Skeletal muscle tissue (tissue), 4 donors: ENCODE data around the gene PPP1R8. TPM values are rescaled to one million over a fixed set of nuclear protein-coding genes. Genes with fewer than 3 reads are reported as not detected.

Source experiments
- H3K27ac ChIP-seq: one replicate; pipeline ENCODE4 v1.7.0; 2013; ENCODE audit warnings: mild to moderate bottlenecking, low read depth, low read length, inconsistent platforms
- H3K27me3 ChIP-seq, 3 donors: one replicate each; pipeline ENCODE4 v1.7.0; 2013; ENCODE audit warnings: low read length in 3 of 3; ENCODE audit not compliant: control insufficient read depth in 3 of 3, insufficient read depth in 3 of 3
- H3K36me3 ChIP-seq, 3 donors: one replicate each; pipeline ENCODE4 v1.7.0; 2013; ENCODE audit warnings: low read length in 3 of 3; ENCODE audit not compliant: control insufficient read depth in 3 of 3, insufficient read depth in 3 of 3
- H3K4me1 ChIP-seq, 3 donors: one replicate each; pipeline ENCODE4 v1.7.0; 2013; ENCODE audit warnings: low read length in 3 of 3, mild to moderate bottlenecking in 3 of 3; ENCODE audit not compliant: control insufficient read depth in 3 of 3, insufficient read depth in 3 of 3
- H3K4me3 ChIP-seq, 3 donors: one replicate each; pipeline ENCODE4 v1.7.0; 2013; ENCODE audit warnings: low read length in 3 of 3
- H3K9ac ChIP-seq, 3 donors: one replicate each; pipeline ENCODE4 v1.7.0; 2013; ENCODE audit warnings: low read length in 3 of 3, mild to moderate bottlenecking in 3 of 3, moderate library complexity in 2 of 3, low read depth in 1 of 3
- H3K9me3 ChIP-seq, 3 donors: one replicate each; pipeline ENCODE4 v1.7.0; 2013; ENCODE audit warnings: low read length in 3 of 3; ENCODE audit not compliant: control insufficient read depth in 3 of 3
- total RNA-seq: library from RNA; depleted of rRNA; stranded (reverse); fragments of >200 nt; gene quantifications from one replicate; pipeline ENCODE4 v1.2.3, GENCODE V29; 2014
- donor health status: Osteomylitis.

PPP1R8 gene
- total RNA-seq, 1 donor from 2014 or later = 42.3 TPM

DNA sequence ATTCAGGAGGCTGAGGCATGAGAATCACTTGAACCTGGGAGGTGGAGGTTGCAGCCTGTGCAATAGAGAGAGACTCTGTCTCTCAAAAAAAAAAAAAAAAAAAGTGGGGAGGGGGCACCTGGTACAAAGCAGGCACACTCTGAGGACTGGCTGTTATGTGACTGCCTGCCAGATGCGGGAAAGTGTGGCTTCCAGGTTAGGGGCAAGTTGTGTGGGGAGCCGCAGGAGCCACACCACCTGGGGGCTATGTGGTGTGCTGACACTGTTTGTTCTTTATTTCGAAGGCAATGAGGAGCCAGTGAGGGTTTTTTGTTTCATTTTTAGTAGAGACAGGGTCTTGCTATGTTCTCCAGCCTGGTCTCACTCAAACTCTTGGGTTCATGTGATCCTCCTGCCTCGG, 47.5 kb downstream of the PPP1R8 start:
- Histone ChIP-seq H3K27ac (no peak overlapping the region), H3K9ac (no peak overlapping the region), H3K36me3 (no peaks in the 10 kb centered on the region), H3K4me3 (no peak overlapping the region), H3K27me3 (peaks cover 0 to 15% (median 11%) of the 10 kb centered on the region in 3 donors), H3K9me3 (no peaks in the 10 kb centered on the region), H3K4me1 (peaks cover 2 to 11% (median 2%) of the 10 kb centered on the region in 3 donors)

DNA sequence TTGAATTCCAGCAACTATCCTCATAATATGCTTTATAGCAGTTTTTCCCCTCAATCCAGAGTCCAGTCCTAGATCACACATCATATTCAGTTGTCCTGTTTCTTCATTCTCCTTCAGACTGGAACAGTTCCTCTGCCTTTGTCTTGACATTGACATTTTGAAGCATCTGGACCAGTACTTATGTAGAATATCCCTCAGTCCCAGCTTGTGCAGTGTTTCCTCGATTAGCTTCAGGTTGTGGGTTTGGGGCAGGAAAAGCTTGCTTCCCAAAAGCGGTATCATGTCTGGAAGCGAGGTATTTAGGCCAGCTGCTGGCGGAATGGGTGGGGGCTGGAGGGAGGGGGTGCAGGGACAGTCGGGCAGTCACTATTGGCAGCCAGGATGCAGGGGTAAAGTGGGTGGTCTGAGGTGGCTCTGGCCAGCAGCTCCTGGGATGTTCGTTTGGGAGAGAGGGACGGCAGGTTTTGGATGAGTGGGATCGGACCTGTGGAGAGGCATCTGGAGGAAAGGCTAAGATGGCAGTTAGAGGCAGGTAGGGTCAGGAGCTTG, 48.3 kb downstream of the PPP1R8 start:
- peaks cover 0 to 12% (median 0%) of the 10 kb centered on the region in 3 donors for H3K4me1 ChIP-seq
- H3K4me3 ChIP-seq = no peak overlapping the region
- peak overlapping the region in 1 of 3 donors; percentile 6 for H3K9ac ChIP-seq
- H3K27ac ChIP-seq = no peak overlapping the region
- H3K27me3 ChIP-seq = peaks cover 0 to 8% (median 8%) of the 10 kb centered on the region in 3 donors
- H3K36me3 ChIP-seq = peaks cover 0 to 2% (median 0%) of the 10 kb centered on the region in 3 donors
- H3K9me3 ChIP-seq = no peaks in the 10 kb centered on the region

GRCh38 chr1:27879374-27880082, 48.9 kb downstream of the PPP1R8 start:
- Histone ChIP-seq H3K4me3 (no peak overlapping the region), H3K27me3 (peaks cover 0 to 8% (median 8%) of the 10 kb centered on the region in 3 donors), H3K36me3 (peaks cover 0 to 2% (median 0%) of the 10 kb centered on the region in 3 donors), H3K9ac (peak overlapping the region in 1 of 3 donors; percentile 6), H3K27ac (no peak overlapping the region), H3K9me3 (no peaks in the 10 kb centered on the region), H3K4me1 (peaks cover 0 to 12% (median 0%) of the 10 kb centered on the region in 3 donors)

- no peak overlapping the region for H3K4me3 ChIP-seq
- H3K4me1 ChIP-seq = peaks cover 0 to 10% (median 0%) of the 10 kb centered on the region in 3 donors
- H3K27ac ChIP-seq = no peak overlapping the region
- no peaks in the 10 kb centered on the region for H3K9me3 ChIP-seq
- peaks cover 0 to 2% (median 0%) of the 10 kb centered on the region in 3 donors for H3K36me3 ChIP-seq
- peaks cover 0 to 4% (median 0%) of the 10 kb centered on the region in 3 donors for H3K27me3 ChIP-seq
- no peak overlapping the region for H3K9ac ChIP-seq
These were observed 51.9 kb downstream of the PPP1R8 start for GRCh38 chr1:27882543-27882903.

DNA sequence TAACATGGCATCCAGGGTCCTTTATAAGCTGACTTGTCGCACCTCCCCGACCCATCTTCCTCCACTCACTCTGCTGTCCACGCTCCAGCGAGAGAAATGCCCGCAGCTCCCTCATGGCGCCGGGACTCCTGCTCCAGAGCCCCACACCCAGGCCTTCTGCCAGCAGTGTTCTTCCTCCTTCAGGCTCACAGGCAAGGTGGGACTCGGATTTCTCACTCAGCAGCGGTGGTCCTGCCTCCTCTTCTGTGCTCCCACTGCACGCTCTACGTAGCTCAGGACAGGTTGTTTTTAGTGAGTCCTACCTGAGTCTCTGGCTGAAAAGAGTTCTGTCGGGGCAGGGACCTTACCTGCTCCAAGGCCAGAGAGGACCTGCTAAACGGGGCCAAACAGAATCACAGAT, 53.0 kb downstream of the PPP1R8 start:
- Histone ChIP-seq H3K27me3 (peaks cover 0 to 4% (median 0%) of the 10 kb centered on the region in 3 donors), H3K4me3 (no peak overlapping the region), H3K36me3 (peaks cover 0 to 2% (median 0%) of the 10 kb centered on the region in 3 donors), H3K9me3 (no peaks in the 10 kb centered on the region), H3K27ac (peak overlapping the region; percentile 36), H3K9ac (no peak overlapping the region), H3K4me1 (peaks cover 0 to 10% (median 0%) of the 10 kb centered on the region in 3 donors)

DNA sequence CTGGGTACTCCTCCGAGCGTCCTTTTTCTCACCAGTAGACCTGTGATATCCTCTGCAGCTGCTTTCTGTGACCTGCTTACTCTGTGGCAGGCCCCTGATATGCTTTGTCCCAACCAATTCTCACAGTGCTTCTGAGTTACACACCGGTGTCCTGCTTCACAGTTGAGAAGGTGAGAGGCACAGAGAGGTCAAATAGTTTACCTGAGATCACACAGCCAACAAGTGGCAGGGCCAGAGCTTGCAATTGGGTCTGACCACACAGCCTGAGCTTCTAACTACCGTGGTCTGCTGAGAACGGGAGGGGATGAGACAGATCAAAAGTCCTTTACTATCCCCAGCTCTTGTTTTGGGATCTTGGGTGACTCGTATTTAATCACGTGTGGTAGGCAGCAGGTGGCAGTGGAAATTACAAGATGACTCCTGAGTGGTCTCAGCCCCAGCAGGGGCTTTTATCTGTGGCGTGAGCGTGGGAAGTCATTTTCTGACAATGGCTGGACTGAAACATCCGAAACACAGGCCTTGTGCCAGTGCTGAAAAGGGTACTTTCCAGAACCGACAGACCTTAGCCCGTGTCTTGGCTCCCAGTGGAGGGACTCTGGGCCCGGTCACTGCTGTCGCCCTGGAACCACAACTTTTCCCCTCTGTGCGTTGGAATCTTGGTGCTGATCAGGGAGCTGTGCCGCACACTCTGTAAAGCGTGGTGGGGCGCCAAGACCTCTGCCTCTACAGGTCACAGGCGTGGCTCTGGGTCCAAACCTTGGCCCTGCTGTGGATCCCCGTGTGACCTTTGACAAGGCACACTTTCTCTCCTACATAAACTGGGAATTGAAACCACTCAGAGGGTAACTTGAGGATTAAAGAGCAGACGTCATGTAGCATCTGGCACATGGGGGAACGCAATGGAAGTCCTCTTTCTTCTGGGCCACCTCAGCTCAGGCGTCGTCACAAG, 53.7 kb downstream of the PPP1R8 start:
- peak overlapping the region; percentile 36 for H3K27ac ChIP-seq
- peaks cover 0 to 10% (median 0%) of the 10 kb centered on the region in 3 donors for H3K4me1 ChIP-seq
- no peak overlapping the region for H3K4me3 ChIP-seq
- H3K9ac ChIP-seq = peak overlapping the region in 1 of 3 donors; percentile 33
- H3K36me3 ChIP-seq = peaks cover 0 to 2% (median 0%) of the 10 kb centered on the region in 3 donors
- peaks cover 0 to 4% (median 0%) of the 10 kb centered on the region in 3 donors for H3K27me3 ChIP-seq
- H3K9me3 ChIP-seq = no peaks in the 10 kb centered on the region

DNA sequence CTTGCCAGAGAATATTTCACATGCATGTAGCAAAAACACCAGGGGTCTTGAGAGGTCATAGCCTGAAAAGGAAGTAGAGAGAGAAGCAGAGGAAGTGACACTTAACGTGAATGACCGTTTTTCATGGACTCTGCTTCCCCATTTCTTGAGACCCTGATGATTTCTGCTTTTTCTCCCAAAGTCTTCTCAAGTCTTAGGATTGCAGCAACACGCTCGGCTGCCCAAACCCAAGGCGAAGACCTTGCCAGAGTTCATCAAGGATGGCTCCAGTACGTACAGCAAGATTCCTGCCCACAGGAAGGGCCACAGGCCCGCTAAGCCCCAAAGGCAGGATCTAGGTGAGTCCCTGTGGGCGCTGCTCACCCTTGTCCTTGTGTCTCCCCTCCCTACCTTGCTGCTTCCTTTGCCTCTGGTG, 54.5 kb downstream of the PPP1R8 start:
- peaks cover 0 to 10% (median 0%) of the 10 kb centered on the region in 3 donors for H3K4me1 ChIP-seq
- H3K4me3 ChIP-seq = no peak overlapping the region
- peak overlapping the region; percentile 62 for H3K27ac ChIP-seq
- H3K36me3 ChIP-seq = peaks cover 0 to 6% (median 4%) of the 10 kb centered on the region in 3 donors
- no peaks in the 10 kb centered on the region for H3K9me3 ChIP-seq
- H3K27me3 ChIP-seq = no peaks in the 10 kb centered on the region
- H3K9ac ChIP-seq = no peak overlapping the region

DNA sequence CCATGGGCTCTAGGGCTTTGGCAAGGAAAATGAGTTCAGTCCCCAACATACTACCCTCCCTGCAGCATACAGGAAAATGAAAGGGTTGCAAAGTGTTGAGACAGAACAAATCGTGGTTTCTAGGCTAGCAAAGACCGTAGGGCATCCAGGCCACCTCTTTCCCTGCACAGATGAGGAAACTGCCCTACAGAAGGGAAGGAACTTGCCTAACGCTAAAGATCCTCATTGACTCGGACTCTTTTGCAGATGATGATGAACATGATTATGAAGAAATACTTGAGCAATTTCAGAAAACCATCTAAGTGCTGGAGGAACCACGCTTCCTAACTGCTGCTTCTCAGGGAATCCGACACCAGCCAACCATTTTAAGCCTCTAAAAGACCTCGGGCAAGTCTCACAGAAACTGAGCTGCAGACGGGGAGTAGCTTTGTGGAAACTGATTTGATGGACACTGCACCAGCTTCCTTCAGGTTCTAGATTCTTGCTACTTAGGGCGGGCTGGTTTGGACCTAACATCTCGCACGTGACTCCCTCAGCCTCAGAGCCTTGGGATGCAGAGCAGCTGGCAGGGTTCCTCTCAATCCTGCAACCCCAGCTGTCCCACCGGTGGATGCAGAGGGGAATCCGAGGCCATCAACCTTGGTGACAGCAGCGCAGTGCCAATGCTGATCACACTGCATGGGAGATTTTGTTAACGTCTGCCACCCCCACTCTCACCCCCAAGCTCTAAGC, 55.2 kb downstream of the PPP1R8 start:
- Histone ChIP-seq H3K4me3 (no peak overlapping the region), H3K27me3 (no peaks in the 10 kb centered on the region), H3K4me1 (peaks cover 0 to 10% (median 0%) of the 10 kb centered on the region in 3 donors), H3K36me3 (peaks cover 0 to 6% (median 4%) of the 10 kb centered on the region in 3 donors), H3K27ac (peak overlapping the region; percentile 62), H3K9me3 (no peaks in the 10 kb centered on the region), H3K9ac (no peak overlapping the region)

DNA sequence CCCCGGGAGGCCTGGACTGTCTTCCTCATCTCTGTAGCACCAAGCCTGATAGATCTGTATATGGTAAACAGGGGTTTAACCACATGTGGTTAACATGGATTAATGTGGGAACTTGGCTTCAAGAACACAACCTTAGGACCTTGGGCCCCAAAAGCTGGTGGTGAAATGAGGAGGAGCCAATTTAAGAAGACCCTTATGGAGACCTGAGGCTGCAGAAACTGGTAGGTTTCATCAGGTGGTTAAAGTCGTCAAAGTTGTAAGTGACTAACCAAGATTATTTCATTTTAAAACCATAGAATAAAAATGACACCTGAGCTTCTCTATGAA, 55.7 kb downstream of the PPP1R8 start:
- Histone ChIP-seq H3K4me3 (no peak overlapping the region), H3K27ac (peak overlapping the region; percentile 40), H3K36me3 (peaks cover 5 to 9% (median 7%) of the 10 kb centered on the region in 3 donors), H3K27me3 (no peaks in the 10 kb centered on the region), H3K4me1 (peaks cover 0 to 10% (median 0%) of the 10 kb centered on the region in 3 donors), H3K9me3 (no peaks in the 10 kb centered on the region), H3K9ac (no peak overlapping the region)
